RWPE2 (cell line): ENCODE results near the gene OSTF1.

Experiments used
- ATAC-seq: fragments of 200-7000 bp; cut with Tn5 transposase; 3 replicates; pipeline ENCODE4 v1.9.1; 2021; ENCODE audit warnings: low read depth
- DNase-seq: peaks from one replicate; pipeline ENCODE4 v3.0.0-alpha.2; 2020; ENCODE audit warnings: low spot score
- H3K27ac ChIP-seq: fragments of 450-650 bp; 2 replicates; pipeline ENCODE4 v1.5.1; 2017; ENCODE audit warnings: mild to moderate bottlenecking; ENCODE audit not compliant: poor library complexity, severe bottlenecking
- H3K27me3 ChIP-seq: fragments of 250-450 bp; sonication (Bioruptor Pico); 2 replicates; pipeline ENCODE4 v1.5.1; 2021; ENCODE audit warnings: mild to moderate bottlenecking, moderate library complexity; ENCODE audit not compliant: insufficient read depth, poor library complexity, severe bottlenecking
- H3K36me3 ChIP-seq: fragments of 250-450 bp; sonication (Bioruptor Pico); 2 replicates; pipeline ENCODE4 v1.5.1; 2020; ENCODE audit warnings: low read depth, mild to moderate bottlenecking, moderate library complexity
- H3K4me1 ChIP-seq: fragments of 250-450 bp; sonication (Bioruptor Pico); 2 replicates; pipeline ENCODE4 v1.5.1; 2021; ENCODE audit warnings: mild to moderate bottlenecking, moderate library complexity; ENCODE audit not compliant: insufficient read depth, poor library complexity, severe bottlenecking
- H3K4me3 ChIP-seq: fragments of 250-450 bp; sonication (Bioruptor Pico); 2 replicates; pipeline ENCODE4 v1.5.1; 2021; ENCODE audit warnings: mild to moderate bottlenecking, moderate library complexity; ENCODE audit not compliant: severe bottlenecking
- H3K9me3 ChIP-seq: fragments of 250-450 bp; sonication (Bioruptor Pico); 2 replicates; pipeline ENCODE4 v1.5.1; 2021; ENCODE audit warnings: mild to moderate bottlenecking, moderate library complexity; ENCODE audit not compliant: severe bottlenecking
- TF ChIP-seq, protein P1 (sequence below): fragments of 450-650 bp; IDR thresholded peaks from one replicate; pipeline ENCODE4 v1.5.1; 2017; ENCODE audit warnings: mild to moderate bottlenecking, moderate library complexity; ENCODE audit not compliant: poor library complexity, severe bottlenecking

OSTF1 gene

DNA sequence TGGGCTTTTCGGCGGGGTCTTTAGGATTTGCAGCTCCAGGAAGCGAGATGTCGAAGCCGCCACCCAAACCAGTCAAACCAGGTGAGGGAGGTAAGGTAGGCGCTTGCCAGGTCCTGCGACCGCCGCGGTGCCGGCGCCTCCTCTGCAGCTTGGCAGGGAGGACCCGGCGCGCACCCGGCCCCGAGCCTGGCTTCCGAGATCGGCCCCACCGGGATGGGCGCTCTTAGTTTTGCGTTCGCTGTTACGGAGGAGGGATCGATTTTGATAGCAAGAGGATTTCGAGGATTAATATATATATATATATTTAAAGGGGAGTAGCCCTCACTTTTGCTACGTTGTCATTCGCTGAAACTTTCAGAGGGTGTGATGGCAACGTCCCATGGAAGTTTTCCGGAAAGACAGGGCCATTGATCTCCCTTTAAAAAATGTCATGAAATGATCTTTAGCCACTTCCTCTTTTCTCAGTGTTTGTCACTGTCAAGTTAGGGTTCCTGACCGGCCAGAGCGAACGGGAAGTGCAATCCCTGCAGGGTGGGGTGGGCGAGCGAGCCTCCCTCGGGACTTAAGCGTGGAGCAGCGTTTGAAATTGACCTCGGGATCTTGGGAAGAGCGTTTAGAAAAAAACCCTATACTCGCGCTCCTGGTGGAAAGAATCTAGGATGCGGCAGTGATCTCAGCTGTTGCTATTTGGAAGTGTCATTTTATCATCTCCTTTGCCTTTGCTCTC lies 495 bp downstream of the OSTF1 start:
- ATAC-seq = peak; percentile 52
- Histone ChIP-seq H3K27ac (peak overlapping the region; percentile 86), H3K36me3 (no peaks in the 10 kb centered on the region), H3K4me1 (peaks cover 20% of the 10 kb centered on the region), H3K4me3 (peak overlapping the region; percentile 62), H3K9me3 (no peaks in the 10 kb centered on the region), H3K27me3 (no peaks in the 10 kb centered on the region)
- peak; percentile 61 for DNase-seq
- TF ChIP-seq, protein P1, sequence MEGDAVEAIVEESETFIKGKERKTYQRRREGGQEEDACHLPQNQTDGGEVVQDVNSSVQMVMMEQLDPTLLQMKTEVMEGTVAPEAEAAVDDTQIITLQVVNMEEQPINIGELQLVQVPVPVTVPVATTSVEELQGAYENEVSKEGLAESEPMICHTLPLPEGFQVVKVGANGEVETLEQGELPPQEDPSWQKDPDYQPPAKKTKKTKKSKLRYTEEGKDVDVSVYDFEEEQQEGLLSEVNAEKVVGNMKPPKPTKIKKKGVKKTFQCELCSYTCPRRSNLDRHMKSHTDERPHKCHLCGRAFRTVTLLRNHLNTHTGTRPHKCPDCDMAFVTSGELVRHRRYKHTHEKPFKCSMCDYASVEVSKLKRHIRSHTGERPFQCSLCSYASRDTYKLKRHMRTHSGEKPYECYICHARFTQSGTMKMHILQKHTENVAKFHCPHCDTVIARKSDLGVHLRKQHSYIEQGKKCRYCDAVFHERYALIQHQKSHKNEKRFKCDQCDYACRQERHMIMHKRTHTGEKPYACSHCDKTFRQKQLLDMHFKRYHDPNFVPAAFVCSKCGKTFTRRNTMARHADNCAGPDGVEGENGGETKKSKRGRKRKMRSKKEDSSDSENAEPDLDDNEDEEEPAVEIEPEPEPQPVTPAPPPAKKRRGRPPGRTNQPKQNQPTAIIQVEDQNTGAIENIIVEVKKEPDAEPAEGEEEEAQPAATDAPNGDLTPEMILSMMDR = no peak

DNA sequence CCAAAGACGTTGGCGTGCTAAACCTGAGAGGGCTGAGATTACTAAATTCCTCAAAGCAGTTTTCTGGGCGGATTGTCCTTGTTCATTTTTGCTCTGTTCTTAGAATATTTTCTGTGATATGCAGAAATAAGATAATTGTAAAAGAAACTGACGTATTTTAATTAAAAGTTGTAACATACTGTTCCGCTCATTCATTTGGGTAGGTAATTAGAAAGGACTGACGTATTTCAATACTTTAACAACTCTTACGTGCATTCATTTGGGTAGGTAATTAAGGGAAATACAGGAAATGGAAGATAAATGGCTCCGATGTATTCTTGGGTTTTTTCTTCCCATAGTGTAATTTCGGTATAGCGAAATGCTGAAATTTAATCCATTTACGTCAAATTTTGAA lies 1.1 kb downstream of the OSTF1 start:
- peak overlapping the region; percentile 86 for H3K27ac ChIP-seq
- no peak for ATAC-seq
- no peaks in the 10 kb centered on the region for H3K27me3 ChIP-seq
- H3K4me1 ChIP-seq = peaks cover 16% of the 10 kb centered on the region
- H3K36me3 ChIP-seq = no peaks in the 10 kb centered on the region
- TF ChIP-seq, protein P1 = no peak
- no peaks in the 10 kb centered on the region for H3K9me3 ChIP-seq
- DNase-seq = no peak
- H3K4me3 ChIP-seq = peak overlapping the region; percentile 62

DNA sequence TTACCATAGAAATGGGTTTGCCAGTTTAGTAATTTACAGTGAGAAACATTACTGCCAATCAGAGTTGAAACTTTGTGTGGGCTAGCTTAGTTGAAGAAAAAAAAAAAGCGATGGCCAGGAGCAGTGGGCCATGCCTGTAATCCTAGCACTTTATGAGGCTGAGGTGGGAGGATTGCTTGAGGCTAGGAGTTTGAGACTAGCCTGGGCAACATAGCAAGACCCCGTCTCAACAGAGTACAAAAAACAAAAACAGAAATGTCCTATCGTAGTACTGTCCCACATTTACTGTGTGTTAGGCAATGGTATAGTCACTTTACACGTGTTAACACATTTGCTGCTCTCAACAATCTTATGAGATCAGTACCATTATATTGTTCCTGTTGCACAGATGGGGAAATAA lies 2.3 kb downstream of the OSTF1 start:
- Histone ChIP-seq H3K27ac (no peak overlapping the region), H3K4me1 (peaks cover 12% of the 10 kb centered on the region), H3K4me3 (no peak overlapping the region), H3K36me3 (no peaks in the 10 kb centered on the region), H3K27me3 (no peaks in the 10 kb centered on the region), H3K9me3 (no peaks in the 10 kb centered on the region)
- DNase-seq (no peak), ATAC-seq (no peak)
- TF ChIP-seq, protein P1 = no peak

DNA sequence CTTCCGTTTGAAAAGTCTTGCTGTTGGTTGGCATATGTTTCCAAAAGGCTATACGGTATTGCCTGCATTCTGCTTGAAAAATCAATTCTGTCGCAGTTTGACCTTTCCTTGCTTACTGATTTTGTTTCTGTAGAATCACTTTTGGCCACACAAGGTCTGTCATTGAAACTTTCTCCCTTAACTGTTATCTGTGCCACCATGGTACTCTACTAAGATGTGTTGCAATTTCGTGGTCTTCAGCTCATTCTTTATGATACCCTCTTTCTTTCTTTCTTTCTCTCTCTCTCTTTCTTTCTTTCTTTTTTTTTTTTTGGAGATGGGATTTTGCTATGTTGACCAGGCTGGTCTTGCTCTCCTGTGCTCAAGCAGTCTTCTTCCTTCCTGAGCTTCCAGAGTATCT lies 4.5 kb downstream of the OSTF1 start:
- H3K4me1 ChIP-seq = peaks cover 2% of the 10 kb centered on the region
- TF ChIP-seq, protein P1 = no peak
- DNase-seq = no peak
- H3K9me3 ChIP-seq = no peaks in the 10 kb centered on the region
- no peaks in the 10 kb centered on the region for H3K27me3 ChIP-seq
- H3K27ac ChIP-seq = no peak overlapping the region
- H3K4me3 ChIP-seq = no peak overlapping the region
- no peak for ATAC-seq
- H3K36me3 ChIP-seq = no peaks in the 10 kb centered on the region

DNA sequence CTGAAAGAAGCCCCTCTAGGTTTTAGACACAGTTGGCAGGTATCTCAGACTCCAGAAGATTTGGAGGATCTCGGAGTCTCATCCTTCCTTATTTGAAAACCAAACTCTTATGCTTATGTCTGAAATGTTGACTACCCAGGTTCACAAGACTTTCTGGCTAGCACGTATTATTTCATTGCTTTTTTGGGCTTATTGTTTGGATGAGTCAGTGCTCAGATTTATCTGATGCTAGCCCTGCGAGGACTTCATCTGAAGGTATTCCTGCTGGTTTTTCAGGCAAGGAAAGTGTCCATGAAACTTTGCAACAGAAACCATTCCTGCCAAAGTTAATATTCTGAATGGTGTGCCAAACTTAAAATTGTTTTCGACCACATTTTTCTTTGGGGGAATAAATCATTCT lies 8.5 kb downstream of the OSTF1 start:
- Histone ChIP-seq H3K4me3 (no peak overlapping the region), H3K36me3 (no peaks in the 10 kb centered on the region), H3K27me3 (no peaks in the 10 kb centered on the region), H3K9me3 (no peaks in the 10 kb centered on the region), H3K4me1 (no peaks in the 10 kb centered on the region), H3K27ac (no peak overlapping the region)
- no peak for DNase-seq
- ATAC-seq = no peak
- TF ChIP-seq, protein P1 = no peak
